H9 (cell line): ENCODE measurements around the gene LPP. TPM values are rescaled to one million over a fixed set of nuclear protein-coding genes. Genes with fewer than 3 reads are reported as not detected.

ENCODE experiments used
- DNase-seq: peaks from one replicate; pipeline ENCODE4 v3.0.0-alpha.2; 2017
- H2AFZ ChIP-seq: one replicate; pipeline ENCODE4 v1.6.1; 2013; ENCODE audit warnings: mild to moderate bottlenecking, low read length, control low read depth, moderate library complexity
- H2AK5ac ChIP-seq: 2 replicates; pipeline ENCODE4 v1.6.1; 2013; ENCODE audit warnings: low read length, control low read depth, mixed read lengths; ENCODE audit not compliant: insufficient read length
- H2BK120ac ChIP-seq: one replicate; pipeline ENCODE4 v1.6.1; 2013; ENCODE audit warnings: low read depth, mild to moderate bottlenecking, low read length, control low read depth, inconsistent platforms; ENCODE audit not compliant: poor library complexity, severe bottlenecking
- H2BK12ac ChIP-seq: 2 replicates; pipeline ENCODE4 v1.6.1; 2013; ENCODE audit warnings: low read length, control low read depth, mixed read lengths, low read depth; ENCODE audit not compliant: insufficient read length
- H2BK15ac ChIP-seq: 2 replicates; pipeline ENCODE4 v1.6.1; 2013; ENCODE audit warnings: low read depth, low read length, control low read depth
- H2BK20ac ChIP-seq: one replicate; pipeline ENCODE4 v1.6.1; 2013; ENCODE audit warnings: low read depth, mild to moderate bottlenecking, low read length, control low read depth, inconsistent platforms; ENCODE audit not compliant: poor library complexity, severe bottlenecking
- H2BK5ac ChIP-seq: 2 replicates; pipeline ENCODE4 v1.6.1; 2013; ENCODE audit warnings: low read length, control low read depth, mixed read lengths; ENCODE audit not compliant: insufficient read length
- H3K14ac ChIP-seq: 2 replicates; pipeline ENCODE4 v1.6.1; 2013; ENCODE audit warnings: low read length, control low read depth; ENCODE audit not compliant: insufficient read depth
- H3K18ac ChIP-seq: 2 replicates; pipeline ENCODE4 v1.6.1; 2013; ENCODE audit warnings: low read depth, mild to moderate bottlenecking, mixed read lengths, low read length, control low read depth; ENCODE audit not compliant: insufficient read length
- H3K23ac ChIP-seq: 2 replicates; pipeline ENCODE4 v1.6.1; 2013; ENCODE audit warnings: low read length, control low read depth, mixed read lengths, low read depth; ENCODE audit not compliant: insufficient read length
- H3K23me2 ChIP-seq: 2 replicates; pipeline ENCODE4 v1.6.1; 2013; ENCODE audit warnings: low read depth, mild to moderate bottlenecking, mixed read lengths, low read length, control low read depth; ENCODE audit not compliant: insufficient read length, poor library complexity, severe bottlenecking
- H3K27ac ChIP-seq: 2 replicates; pipeline ENCODE4 v1.5.1; 2013; ENCODE audit warnings: low read length, control low read depth, mixed read lengths, low read depth; ENCODE audit not compliant: insufficient read length
- H3K27me3 ChIP-seq: 2 replicates; pipeline ENCODE4 v1.6.1; 2013; ENCODE audit warnings: low read length, control low read depth, inconsistent platforms; ENCODE audit not compliant: insufficient read depth
- H3K4ac ChIP-seq: 2 replicates; pipeline ENCODE4 v1.6.1; 2013; ENCODE audit warnings: low read depth, mild to moderate bottlenecking, control low read depth, inconsistent platforms, low read length, moderate library complexity
- H3K4me1 ChIP-seq: 2 replicates; pipeline ENCODE4 v1.6.1; 2013; ENCODE audit warnings: low read length, control low read depth, inconsistent platforms; ENCODE audit not compliant: insufficient read depth
- H3K4me2 ChIP-seq: 2 replicates; pipeline ENCODE4 v1.6.1; 2013; ENCODE audit warnings: low read length, control low read depth, mixed read lengths; ENCODE audit not compliant: insufficient read length, insufficient read depth
- H3K56ac ChIP-seq: 2 replicates; pipeline ENCODE4 v1.6.1; 2013; ENCODE audit warnings: low read depth, mild to moderate bottlenecking, mixed read lengths, low read length, control low read depth; ENCODE audit not compliant: insufficient read length
- H3K79me1 ChIP-seq: 2 replicates; pipeline ENCODE4 v1.6.1; 2013; ENCODE audit warnings: low read depth, mild to moderate bottlenecking, moderate library complexity, low read length, control low read depth, inconsistent platforms; ENCODE audit not compliant: insufficient read depth, poor library complexity, severe bottlenecking
- H3K79me2 ChIP-seq: 2 replicates; pipeline ENCODE4 v1.6.1; 2013; ENCODE audit warnings: low read length, control low read depth, inconsistent platforms; ENCODE audit not compliant: insufficient read depth
- H3K9ac ChIP-seq: 2 replicates; pipeline ENCODE4 v1.6.1; 2013; ENCODE audit warnings: low read length, control low read depth, mixed read lengths; ENCODE audit not compliant: insufficient read length; ENCODE audit errors: extremely low read depth
- H3K9me3 ChIP-seq: one replicate; pipeline ENCODE4 v1.6.1; 2013; ENCODE audit warnings: low read depth, low read length, inconsistent platforms; ENCODE audit not compliant: control insufficient read depth
- H3T11ph ChIP-seq: one replicate; pipeline ENCODE4 v1.6.1; 2013; ENCODE audit warnings: mild to moderate bottlenecking, low read length, control low read depth, inconsistent platforms
- H4K20me1 ChIP-seq: one replicate; pipeline ENCODE4 v1.6.1; 2013; ENCODE audit not compliant: control insufficient read depth, insufficient read length, insufficient read depth
- H4K5ac ChIP-seq: 2 replicates; pipeline ENCODE4 v1.6.1; 2013; ENCODE audit warnings: low read depth, mild to moderate bottlenecking, mixed read lengths, low read length, control low read depth; ENCODE audit not compliant: insufficient read length
- H4K8ac ChIP-seq: replicated peaks from 2 replicates; pipeline ENCODE4 v1.6.1; 2013; ENCODE audit warnings: low read length, control low read depth, mixed read lengths, low read depth; ENCODE audit not compliant: insufficient read length
- H4K91ac ChIP-seq: 2 replicates; pipeline ENCODE4 v1.6.1; 2013; ENCODE audit warnings: low read depth, mild to moderate bottlenecking, moderate library complexity, mixed read lengths, low read length, control low read depth; ENCODE audit not compliant: insufficient read length
- H3K27ac Mint-ChIP-seq, 3 experiments: 2 replicates in 2 of 3; 3 replicates in 1 of 3; pipeline ENCODE4 v1.8.0; 2020 to 2021; ENCODE audit warnings: mixed read lengths in 3 of 3, mild to moderate bottlenecking in 1 of 3, moderate library complexity in 1 of 3
- H3K27me3 Mint-ChIP-seq: 2 replicates; pipeline ENCODE4 v1.8.0; 2021; ENCODE audit warnings: low read depth, mild to moderate bottlenecking, moderate library complexity, mixed read lengths
- H3K36me3 Mint-ChIP-seq, 3 experiments: 2 replicates in 2 of 3; 3 replicates in 1 of 3; pipeline ENCODE4 v1.8.0; 2020 to 2021; ENCODE audit warnings: low read depth in 3 of 3, mixed read lengths in 3 of 3; ENCODE audit not compliant: insufficient read depth in 1 of 3
- H3K4me1 Mint-ChIP-seq, 2 experiments: 2 replicates each; pipeline ENCODE4 v1.8.0; 2020; ENCODE audit warnings: mixed read lengths in 2 of 2
- H3K4me3 Mint-ChIP-seq, 2 experiments: 2 replicates in 1 of 2; 3 replicates in 1 of 2; pipeline ENCODE4 v1.8.0; 2020 to 2021; ENCODE audit warnings: mild to moderate bottlenecking in 2 of 2, mixed read lengths in 2 of 2, moderate library complexity in 1 of 2
- H3K9me3 Mint-ChIP-seq, 2 experiments: 2 replicates in 1 of 2; 3 replicates in 1 of 2; pipeline ENCODE4 v1.8.0; 2020; ENCODE audit warnings: mild to moderate bottlenecking in 2 of 2, mixed read lengths in 2 of 2, moderate library complexity in 1 of 2
- CTCF ChIP-seq: fragments of 200-600 bp; sonication (generic); conservative IDR thresholded peaks from 3 replicates; pipeline ENCODE4 v1.8.0; 2021; ENCODE audit warnings: antibody characterized with exemption, mild to moderate bottlenecking
- WGBS: extraction: QIAGEN DNeasy Blood & Tissue Kit; methylation state at CpG from one replicate; pipeline ENCODE4 v1.1.7; 2013; ENCODE audit warnings: missing lambda C conversion rate, low lambda C conversion rate, mixed read lengths; ENCODE audit not compliant: insufficient read length; ENCODE audit errors: extremely low coverage; 5-methylcytosine and 5-hydroxymethylcytosine counted together
- total RNA-seq: library from RNA; stranded (reverse); gene quantifications from 2 replicates; pipeline ENCODE4 v1.2.1, GENCODE V29; 2021

Gene LPP
- total RNA-seq, 1 experiment from 2014 or later = 64.6 TPM

DNA sequence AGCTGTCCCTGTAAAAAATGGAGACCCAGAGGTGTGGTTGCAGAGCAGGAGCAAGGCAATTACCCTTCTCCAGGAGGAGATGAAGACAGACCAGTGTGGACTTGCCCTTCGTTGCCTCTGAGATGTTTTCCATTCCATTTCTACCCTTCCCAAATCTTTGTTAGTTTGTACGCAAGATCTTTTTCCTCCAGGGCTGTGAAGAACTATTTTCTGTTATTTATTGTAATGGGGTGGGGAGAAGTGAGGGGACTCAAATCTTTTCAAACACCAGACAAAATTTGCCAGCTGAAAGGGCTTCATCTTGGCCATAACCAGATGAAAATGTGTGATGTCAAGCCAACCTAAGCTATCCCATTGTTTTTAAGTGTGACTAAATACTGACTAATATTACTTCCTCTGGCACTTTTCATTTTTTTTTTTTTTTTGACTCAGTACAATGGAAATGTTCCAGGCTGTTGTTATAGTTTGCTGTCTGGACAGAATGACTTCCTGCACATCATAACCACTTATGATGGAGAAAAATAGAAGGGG is 746.5 kb downstream of the LPP start:
- no peak overlapping the region for H3K14ac ChIP-seq
- TF ChIP-seq CTCF = no peak
- H3K4me1 ChIP-seq = no peaks in the 10 kb centered on the region
- Mint-ChIP-seq H3K4me3 (no peak overlapping the region), H3K36me3 (no peaks in the 10 kb centered on the region), H3K4me1 (peaks cover 7 to 14% of the 10 kb centered on the region in 2 experiments), H3K27me3 (peaks cover 1% of the 10 kb centered on the region; the same call in 1 of the 2 replicates), H3K27ac (no peak overlapping the region), H3K9me3 (no peaks in the 10 kb centered on the region)
- H3K56ac ChIP-seq = no peak overlapping the region
- no peak overlapping the region for H2BK15ac ChIP-seq
- no peaks in the 10 kb centered on the region for H3K79me2 ChIP-seq
- H3K4me2 ChIP-seq = no peak overlapping the region
- no peak overlapping the region for H3K23ac ChIP-seq
- no CpG with 5 or more reads among the region's 2 CpGs for WGBS
- no peak overlapping the region for H3K4ac ChIP-seq
- H3K27ac ChIP-seq = no peak overlapping the region
- H2BK12ac ChIP-seq = no peak overlapping the region
- H2BK5ac ChIP-seq = no peak overlapping the region
- DNase-seq = no peak
- H2BK20ac ChIP-seq = no peak overlapping the region
- no peaks in the 10 kb centered on the region for H3K27me3 ChIP-seq
- H4K91ac ChIP-seq = no peak overlapping the region
- H2BK120ac ChIP-seq = no peak overlapping the region
- H2AK5ac ChIP-seq = no peak overlapping the region
- no peak overlapping the region for H2AFZ ChIP-seq
- H3K9me3 ChIP-seq = no peaks in the 10 kb centered on the region
- H4K5ac ChIP-seq = no peak overlapping the region
- H3K9ac ChIP-seq = no peak overlapping the region
- no peak overlapping the region for H4K8ac ChIP-seq
- no peaks in the 10 kb centered on the region for H3K23me2 ChIP-seq
- no peak overlapping the region for H3K18ac ChIP-seq
- no peak overlapping the region for H3T11ph ChIP-seq
- H4K20me1 ChIP-seq = no peaks in the 10 kb centered on the region
- H3K79me1 ChIP-seq = no peaks in the 10 kb centered on the region
